Activated CD4-positive, alpha-beta T cell treated with anti-CD3 and anti-CD28 coated beads for 48 hours (primary cell): Measurements from ENCODE around the gene RBFA.
A peak's percentile ranks its signal among the peaks of the same experiment; 100 is the strongest.
"Not testable (repeated sequence)": the region's sequence is repeated elsewhere in the genome, so short reads cannot be mapped to it uniquely, and the experiment has no call there.

Experiments
- DNase-seq: peaks from one replicate; pipeline ENCODE4 v3.0.0-alpha.2; 2020

The RBFA gene, protein sequence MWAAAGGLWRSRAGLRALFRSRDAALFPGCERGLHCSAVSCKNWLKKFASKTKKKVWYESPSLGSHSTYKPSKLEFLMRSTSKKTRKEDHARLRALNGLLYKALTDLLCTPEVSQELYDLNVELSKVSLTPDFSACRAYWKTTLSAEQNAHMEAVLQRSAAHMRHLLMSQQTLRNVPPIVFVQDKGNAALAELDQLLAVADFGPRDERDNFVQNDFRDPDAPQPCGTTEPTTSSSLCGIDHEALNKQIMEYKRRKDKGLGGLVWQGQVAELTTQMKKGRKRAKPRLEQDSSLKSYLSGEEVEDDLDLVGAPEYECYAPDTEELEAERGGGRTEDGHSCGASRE

GRCh38 chr18:80034068-80034851, at the start of gene RBFA:
TSS of gene RBFA (plus strand) at chr18:80034434. CDS start at chr18:80034496, 62 bp downstream.
- DNase-seq = peak; percentile 100

GRCh38 chr18:79985172-79985571, 49.1 kb upstream of the RBFA start:
- no peak for DNase-seq

DNA sequence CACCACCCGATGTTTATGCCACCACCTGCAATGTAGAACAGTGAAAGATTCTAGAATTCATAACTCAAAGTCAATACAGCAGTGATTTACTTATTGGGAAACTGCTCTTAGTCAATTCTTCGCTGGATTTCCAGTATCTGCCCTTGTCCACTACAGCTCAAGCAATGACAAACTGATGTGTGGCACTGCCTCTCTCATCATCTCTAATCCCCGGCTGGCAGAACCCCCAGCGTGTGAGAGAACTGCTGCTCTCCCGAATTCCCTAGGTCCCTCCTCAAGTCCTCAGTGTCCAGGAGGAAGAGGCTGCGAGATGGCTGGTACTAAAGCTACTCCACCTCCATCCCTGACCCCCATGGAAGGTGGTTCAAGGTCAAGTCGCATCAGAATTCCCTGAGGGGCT, 47.5 kb upstream of the RBFA start:
- DNase-seq = no peak

DNA sequence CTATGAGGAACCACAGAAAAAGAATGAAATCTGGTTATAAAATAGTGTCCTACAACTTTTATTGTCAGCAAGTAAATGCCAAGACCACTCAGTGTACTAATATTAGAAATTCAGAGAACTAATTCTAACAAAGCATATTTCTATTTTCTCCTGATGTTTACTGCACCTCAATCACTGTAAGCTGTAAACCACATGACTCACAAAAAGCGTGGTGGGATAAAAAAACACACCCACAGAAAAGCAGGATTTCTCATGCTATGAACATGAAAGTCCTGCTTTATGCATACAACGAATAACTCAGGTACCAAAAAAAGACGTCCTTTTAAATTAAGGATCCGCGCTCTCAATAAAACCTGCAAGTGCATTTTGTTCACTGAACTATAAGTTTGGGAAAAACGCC, 46.7 kb upstream of the RBFA start:
- DNase-seq = no peak

- peak; percentile 72 for DNase-seq
Observed at GRCh38 chr18:79988071-79988450, 46.2 kb upstream of the RBFA start.

DNA sequence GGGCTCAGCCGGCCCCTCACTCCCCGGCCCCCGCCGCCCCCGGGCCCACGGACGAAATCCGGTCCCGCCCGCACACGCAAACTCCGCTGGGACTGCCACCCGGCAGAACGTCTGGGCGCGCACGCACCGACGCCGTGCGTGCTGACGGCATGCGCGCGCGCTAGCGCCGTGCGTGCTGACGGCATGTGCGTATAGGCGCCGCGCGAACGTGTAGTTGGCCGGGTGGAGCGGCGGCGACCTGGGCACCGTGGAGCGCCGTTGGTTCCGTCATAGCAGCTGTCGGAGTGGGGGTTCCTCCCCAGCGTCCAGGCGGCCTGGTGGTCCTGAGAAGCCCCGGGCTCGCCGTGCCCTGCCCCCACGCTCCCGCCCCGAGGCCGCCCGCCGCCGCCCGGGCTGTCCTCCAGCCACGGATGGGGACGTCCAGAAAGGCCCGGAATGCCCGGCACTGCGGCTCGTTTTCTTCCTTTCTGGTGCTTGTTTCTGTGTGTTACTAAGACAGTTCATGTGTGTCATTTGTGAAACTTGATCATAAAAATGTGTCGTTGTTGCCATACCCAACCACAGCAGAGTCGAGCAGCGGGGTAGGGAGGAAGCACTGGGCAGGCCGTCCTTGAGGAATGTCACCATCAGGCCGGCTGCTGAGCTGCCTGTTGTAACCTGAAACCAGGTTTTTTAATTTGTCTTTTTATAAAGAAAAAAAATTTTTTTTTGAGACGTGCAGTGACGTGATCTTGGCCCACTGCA, 45.6 kb upstream of the RBFA start, which contains the start of gene TXNL4A:
Gene TXNL4A, minus strand, starts transcription at position 113 of the 744 bp plus-strand sequence. CDS start 171 bp downstream, outside the sequence.
- DNase-seq = peak; percentile 90

DNA sequence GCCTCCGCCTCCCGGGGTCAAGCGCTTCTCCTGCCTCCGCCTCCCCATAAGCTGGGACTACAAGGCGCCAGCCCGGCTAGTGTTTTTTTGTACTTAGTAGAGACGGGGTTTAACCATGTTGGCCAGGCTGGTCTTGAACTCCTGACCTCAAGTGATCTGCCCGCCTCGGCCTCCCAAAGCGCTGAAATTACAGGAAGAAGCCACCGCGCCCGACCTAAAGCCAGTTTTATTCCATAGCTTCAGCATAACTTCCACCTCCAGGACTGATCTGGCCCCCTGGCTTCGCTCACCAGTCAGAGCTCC, 45.1 kb upstream of the RBFA start:
- DNase-seq = no peak

DNA sequence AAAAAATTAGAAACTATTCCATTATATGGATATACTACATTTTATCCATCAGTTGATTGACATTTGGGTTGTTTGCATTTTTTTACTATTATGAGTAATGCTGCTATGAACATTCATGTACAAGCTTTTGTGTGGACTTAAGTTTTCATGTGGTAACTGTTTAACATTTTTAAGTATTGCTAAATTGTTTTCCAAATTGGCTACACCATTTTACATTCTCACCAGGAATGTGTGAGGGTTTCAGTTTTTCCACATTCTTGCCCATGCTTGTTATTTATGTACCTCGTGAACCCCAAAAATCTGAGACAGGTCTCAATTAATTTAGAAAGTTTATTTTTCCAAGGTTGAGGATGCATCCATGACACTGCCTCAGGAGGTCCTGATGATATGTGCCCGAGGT, 42.7 kb upstream of the RBFA start:
- no peak for DNase-seq

- DNase-seq = not testable (repeated sequence)
Observed at GRCh38 chr18:79999701-80000100, 34.5 kb upstream of the RBFA start.

DNA sequence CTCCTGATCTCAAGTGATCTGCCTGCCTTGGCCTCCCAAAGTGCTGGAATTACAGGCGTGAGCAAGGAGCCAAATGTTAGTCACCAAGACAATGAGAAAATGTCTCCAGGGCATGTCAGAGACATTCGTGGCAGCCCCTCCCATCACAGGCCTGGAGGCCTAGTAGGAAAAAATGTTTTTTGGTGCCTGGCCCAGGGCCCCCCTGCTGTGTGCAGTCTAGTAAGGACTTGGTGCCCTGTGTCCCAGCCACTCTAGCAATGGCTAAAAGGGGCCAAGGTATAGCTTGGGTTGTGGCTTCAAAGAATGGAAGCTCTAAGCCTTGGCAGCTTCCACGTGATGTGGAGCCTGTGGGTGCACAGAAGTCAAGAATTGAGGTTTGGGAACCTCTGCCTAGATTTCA, 33.4 kb upstream of the RBFA start:
- no peak for DNase-seq

DNA sequence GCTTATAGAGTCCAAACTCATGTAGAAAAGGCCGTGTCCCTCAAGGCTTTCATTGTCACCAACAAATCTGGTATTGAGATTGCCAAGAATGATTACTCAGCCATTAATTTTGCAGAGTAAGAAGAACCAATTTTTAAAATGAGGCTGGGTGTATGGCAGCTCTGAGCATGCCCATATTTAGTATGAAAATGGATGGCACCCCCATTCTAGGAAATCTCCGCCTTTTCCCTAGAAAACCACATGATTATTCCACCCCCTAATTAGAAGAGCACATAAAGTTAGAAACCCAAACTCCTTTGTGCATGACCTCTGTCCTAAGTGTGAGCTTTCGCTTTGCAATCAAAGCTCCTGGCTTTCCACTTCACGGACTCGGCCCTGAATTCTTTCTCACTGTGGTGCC, 31.8 kb upstream of the RBFA start:
- DNase-seq = no peak

GRCh38 chr18:80004600-80005342, 29.5 kb upstream of the RBFA start:
- no peak for DNase-seq

DNA sequence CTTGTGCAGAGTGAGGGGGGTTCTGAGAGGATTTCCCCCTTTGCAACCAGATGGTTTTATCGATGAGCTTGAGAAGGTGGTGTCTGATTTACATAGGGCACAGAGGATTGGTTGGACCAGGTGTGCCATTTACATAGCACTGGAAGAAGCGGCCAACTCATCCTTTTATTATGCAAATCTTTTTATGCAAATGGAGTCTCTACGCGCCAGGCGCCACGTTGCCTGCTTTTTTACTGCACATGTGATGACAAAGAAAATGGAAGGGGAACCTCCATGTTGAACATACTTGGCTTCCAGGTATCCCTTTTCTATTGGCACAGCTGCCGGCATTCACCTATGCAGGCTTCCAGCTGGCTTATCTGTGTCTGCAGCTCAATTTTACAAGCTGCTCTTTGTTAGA, 27.5 kb upstream of the RBFA start:
- DNase-seq = no peak

GRCh38 chr18:80009661-80010550, 24.3 kb upstream of the RBFA start:
- DNase-seq = no peak

DNA sequence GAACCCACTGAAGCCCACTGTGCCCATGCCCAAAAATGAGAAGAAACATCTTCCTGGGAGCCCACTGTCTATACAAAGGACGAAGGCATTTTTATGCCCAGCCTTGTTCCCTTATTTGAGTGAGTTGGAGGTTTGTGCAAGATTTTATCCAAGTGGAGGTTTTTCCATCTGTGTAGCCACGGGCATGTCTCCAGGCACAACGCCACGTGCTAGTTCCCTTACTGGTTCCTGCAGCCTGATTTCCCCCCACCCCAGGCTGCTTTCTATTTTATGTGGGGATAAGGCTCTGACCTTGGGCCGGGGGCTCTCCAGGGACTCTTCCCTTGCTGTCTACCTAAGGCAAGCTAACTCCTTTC, 23.7 kb upstream of the RBFA start:
- no peak for DNase-seq

- not testable (repeated sequence) for DNase-seq
Observed at GRCh38 chr18:80011496-80012137, 22.6 kb upstream of the RBFA start.

GRCh38 chr18:80012714-80013113, 21.5 kb upstream of the RBFA start:
- DNase-seq = no peak

- no peak for DNase-seq
Observed at GRCh38 chr18:80022613-80023012, 11.6 kb upstream of the RBFA start.

DNA sequence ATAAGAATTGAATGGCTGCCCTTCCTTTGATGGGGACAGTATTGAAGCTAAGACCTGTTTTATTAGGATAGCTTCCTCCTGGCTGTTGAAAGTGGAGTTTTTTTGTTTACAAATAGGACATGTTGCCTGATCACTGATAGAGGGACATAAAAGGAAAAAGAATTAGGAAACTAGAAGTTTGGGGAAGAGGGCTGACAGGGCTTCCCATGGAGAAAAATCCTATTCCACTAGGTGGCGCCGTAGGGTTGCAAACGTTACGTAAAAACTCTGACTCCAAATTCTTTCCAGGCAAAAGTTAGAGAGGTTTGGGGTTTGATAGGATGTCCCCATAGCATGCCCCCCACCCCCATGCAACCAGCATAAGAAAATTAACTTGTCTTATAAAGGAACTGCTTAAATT, 11.1 kb upstream of the RBFA start:
- DNase-seq = peak; percentile 50

- no peak for DNase-seq
Observed at GRCh38 chr18:80026363-80026762, 7.9 kb upstream of the RBFA start.

DNA sequence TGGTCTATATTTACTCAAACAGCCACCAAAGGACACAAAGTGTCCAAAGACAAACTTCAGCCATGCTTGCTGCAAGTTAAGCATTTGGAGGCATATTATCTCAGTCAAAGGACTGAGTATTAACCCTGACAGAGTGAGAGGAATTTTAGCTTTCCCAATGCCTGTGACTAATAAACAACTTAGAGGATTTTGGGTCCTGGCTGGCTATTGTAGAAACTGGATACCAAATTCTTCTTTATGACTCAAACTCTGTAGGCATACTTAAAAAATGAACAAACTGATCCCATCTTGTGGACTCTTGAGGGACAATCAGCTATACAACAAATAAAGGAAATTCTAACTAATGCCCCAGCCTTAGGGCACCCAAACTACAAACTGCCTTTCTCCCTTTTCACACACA, 6.5 kb upstream of the RBFA start:
- DNase-seq = not testable (repeated sequence)

DNA sequence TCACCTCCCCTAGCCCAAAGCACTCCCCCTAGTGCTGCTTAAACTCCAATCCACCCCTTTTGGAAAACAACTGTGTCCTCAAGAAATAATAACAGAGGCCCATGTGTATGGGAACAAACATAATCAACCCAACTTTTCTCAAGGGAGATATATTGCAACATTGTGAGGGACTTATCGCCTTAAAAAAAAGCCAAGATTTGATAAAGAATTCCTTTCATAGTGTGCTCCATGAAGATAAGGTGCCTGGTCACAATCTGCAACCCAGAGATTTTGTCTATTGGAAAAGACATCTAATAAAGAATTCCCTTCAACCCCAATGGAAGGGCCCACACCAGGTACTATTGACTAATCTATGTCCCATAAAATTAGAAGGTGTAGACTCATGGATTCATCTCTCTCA, 4.5 kb upstream of the RBFA start:
- no peak for DNase-seq
